HG03521 (cell line): Measurements from ENCODE around the gene PLXND1.
"Not testable (repeated sequence)": the region's sequence is repeated elsewhere in the genome, so short reads cannot be mapped to it uniquely, and the experiment has no call there.

Experiments
- ATAC-seq: cut with Tn5 transposase; IDR thresholded peaks from one replicate; pipeline ENCODE4 v1.9.1; 2021; ENCODE audit warnings: mild to moderate bottlenecking, moderate library complexity; ENCODE audit not compliant: unreplicated experiment

PLXND1 gene

GRCh38 chr3:129606636-129607390, at the start of gene PLXND1:
TSS of gene PLXND1 (minus strand) at chr3:129606676. CDS start at chr3:129606639, 37 bp downstream.
- no peak for ATAC-seq

GRCh38 chr3:129655291-129655700, 48.8 kb upstream of the PLXND1 start:
- no peak for ATAC-seq

GRCh38 chr3:129654131-129654530, 47.7 kb upstream of the PLXND1 start:
- ATAC-seq = no peak

GRCh38 chr3:129653019-129653418, 46.5 kb upstream of the PLXND1 start:
- ATAC-seq = no peak

- ATAC-seq = no peak
These were observed 45.1 kb upstream of the PLXND1 start for GRCh38 chr3:129651435-129652202.

- ATAC-seq = no peak
These were observed 43.9 kb upstream of the PLXND1 start for GRCh38 chr3:129650256-129650872.

GRCh38 chr3:129648391-129648790, 41.9 kb upstream of the PLXND1 start:
- no peak for ATAC-seq

GRCh38 chr3:129645286-129645685, 38.8 kb upstream of the PLXND1 start:
- ATAC-seq = no peak

GRCh38 chr3:129644836-129645235, 38.4 kb upstream of the PLXND1 start:
- no peak for ATAC-seq

- ATAC-seq = not testable (repeated sequence)
These were observed 35.2 kb upstream of the PLXND1 start for GRCh38 chr3:129641567-129642260.

- not testable (repeated sequence) for ATAC-seq
These were observed 34.5 kb upstream of the PLXND1 start for GRCh38 chr3:129640985-129641384.

- ATAC-seq = no peak
These were observed 32.0 kb upstream of the PLXND1 start for GRCh38 chr3:129638481-129638880.

- no peak for ATAC-seq
These were observed 29.6 kb upstream of the PLXND1 start for GRCh38 chr3:129636082-129636481.

GRCh38 chr3:129635656-129636055, 29.2 kb upstream of the PLXND1 start:
- ATAC-seq = no peak

- no peak for ATAC-seq
These were observed 27.4 kb upstream of the PLXND1 start for GRCh38 chr3:129633751-129634481.

GRCh38 chr3:129632977-129633376, 26.5 kb upstream of the PLXND1 start:
- no peak for ATAC-seq

GRCh38 chr3:129632556-129632955, 26.1 kb upstream of the PLXND1 start:
- ATAC-seq = no peak

GRCh38 chr3:129632056-129632455, 25.6 kb upstream of the PLXND1 start:
- ATAC-seq = no peak

- ATAC-seq = no peak
These were observed 22.5 kb upstream of the PLXND1 start for GRCh38 chr3:129629011-129629410.

GRCh38 chr3:129628169-129628522, 21.7 kb upstream of the PLXND1 start:
- ATAC-seq = no peak
